ENCODE measurements around the gene STEEP1.

- TF ChIP-seq SMARCE1 (IDR thresholded peaks at IDR 0.05; ENCODE audit: borderline replicate concordance) (no peak), MBNL3 (CRISPR knock-in tag; conservative IDR thresholded peaks at IDR 0.05) (no peak), POLR2A (IDR thresholded peaks at IDR 0.05; ENCODE audit: insufficient read depth in 1 of 2, low read depth in 2 of 2, low read length in 2 of 2) (peak in 1 of 2 experiments; percentile 34; a peak in 1 of 4 replicates), SP1 (IDR thresholded peaks at IDR 0.05) (no peak), SP1 (CRISPR knock-in tag; IDR thresholded peaks at IDR 0.05) (no peak), KAT7 (CRISPR knock-in tag; IDR thresholded peaks at IDR 0.05; ENCODE audit: borderline replicate concordance) (no peak), ZBTB40 (IDR thresholded peaks at IDR 0.05) (no peak), ZBTB40 (CRISPR knock-in tag; IDR thresholded peaks at IDR 0.05) (no peak), CTCF (CRISPR knock-in tag; IDR thresholded peaks at IDR 0.05) (peak; percentile 52), REPIN1 (CRISPR knock-in tag; IDR thresholded peaks at IDR 0.05; ENCODE audit: borderline replicate concordance, low read depth) (no peak)
- TF ChIP-seq, protein P1, sequence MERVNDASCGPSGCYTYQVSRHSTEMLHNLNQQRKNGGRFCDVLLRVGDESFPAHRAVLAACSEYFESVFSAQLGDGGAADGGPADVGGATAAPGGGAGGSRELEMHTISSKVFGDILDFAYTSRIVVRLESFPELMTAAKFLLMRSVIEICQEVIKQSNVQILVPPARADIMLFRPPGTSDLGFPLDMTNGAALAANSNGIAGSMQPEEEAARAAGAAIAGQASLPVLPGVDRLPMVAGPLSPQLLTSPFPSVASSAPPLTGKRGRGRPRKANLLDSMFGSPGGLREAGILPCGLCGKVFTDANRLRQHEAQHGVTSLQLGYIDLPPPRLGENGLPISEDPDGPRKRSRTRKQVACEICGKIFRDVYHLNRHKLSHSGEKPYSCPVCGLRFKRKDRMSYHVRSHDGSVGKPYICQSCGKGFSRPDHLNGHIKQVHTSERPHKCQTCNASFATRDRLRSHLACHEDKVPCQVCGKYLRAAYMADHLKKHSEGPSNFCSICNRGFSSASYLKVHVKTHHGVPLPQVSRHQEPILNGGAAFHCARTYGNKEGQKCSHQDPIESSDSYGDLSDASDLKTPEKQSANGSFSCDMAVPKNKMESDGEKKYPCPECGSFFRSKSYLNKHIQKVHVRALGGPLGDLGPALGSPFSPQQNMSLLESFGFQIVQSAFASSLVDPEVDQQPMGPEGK (CRISPR knock-in tag; IDR thresholded peaks at IDR 0.05): peak; percentile 81
- TF ChIP-seq, protein P2, sequence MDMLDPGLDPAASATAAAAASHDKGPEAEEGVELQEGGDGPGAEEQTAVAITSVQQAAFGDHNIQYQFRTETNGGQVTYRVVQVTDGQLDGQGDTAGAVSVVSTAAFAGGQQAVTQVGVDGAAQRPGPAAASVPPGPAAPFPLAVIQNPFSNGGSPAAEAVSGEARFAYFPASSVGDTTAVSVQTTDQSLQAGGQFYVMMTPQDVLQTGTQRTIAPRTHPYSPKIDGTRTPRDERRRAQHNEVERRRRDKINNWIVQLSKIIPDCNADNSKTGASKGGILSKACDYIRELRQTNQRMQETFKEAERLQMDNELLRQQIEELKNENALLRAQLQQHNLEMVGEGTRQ (IDR thresholded peaks at IDR 0.05; ENCODE audit: low read depth, low read length): no peak
- TF ChIP-seq, protein P2 (CRISPR knock-in tag; IDR thresholded peaks at IDR 0.05; ENCODE audit: borderline replicate concordance): no peak
- TF ChIP-seq, protein P3, sequence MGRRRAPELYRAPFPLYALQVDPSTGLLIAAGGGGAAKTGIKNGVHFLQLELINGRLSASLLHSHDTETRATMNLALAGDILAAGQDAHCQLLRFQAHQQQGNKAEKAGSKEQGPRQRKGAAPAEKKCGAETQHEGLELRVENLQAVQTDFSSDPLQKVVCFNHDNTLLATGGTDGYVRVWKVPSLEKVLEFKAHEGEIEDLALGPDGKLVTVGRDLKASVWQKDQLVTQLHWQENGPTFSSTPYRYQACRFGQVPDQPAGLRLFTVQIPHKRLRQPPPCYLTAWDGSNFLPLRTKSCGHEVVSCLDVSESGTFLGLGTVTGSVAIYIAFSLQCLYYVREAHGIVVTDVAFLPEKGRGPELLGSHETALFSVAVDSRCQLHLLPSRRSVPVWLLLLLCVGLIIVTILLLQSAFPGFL (CRISPR knock-in tag; IDR thresholded peaks at IDR 0.05): no peak
Measured at GRCh38 chrX:119502727-119503483, 62.3 kb downstream of the STEEP1 start.

All from HepG2 (cell line).